Progenitor cell of endocrine pancreas (in vitro differentiated cells): ENCODE measurements around the gene COL15A1. TPM values are rescaled to one million over a fixed set of nuclear protein-coding genes. Genes with fewer than 3 reads are reported as not detected.

ENCODE experiments used
- DNase-seq: peaks from one replicate; pipeline ENCODE4 v3.0.0; 2021; ENCODE audit warnings: low spot score; ENCODE audit not compliant: unreplicated experiment
- H3K27ac Mint-ChIP-seq: 2 replicates; pipeline ENCODE4 v1.8.0; 2021; ENCODE audit warnings: mild to moderate bottlenecking, moderate library complexity, mixed read lengths
- H3K27me3 Mint-ChIP-seq: 2 replicates; pipeline ENCODE4 v1.8.0; 2021; ENCODE audit warnings: mixed read lengths
- H3K36me3 Mint-ChIP-seq: 2 replicates; pipeline ENCODE4 v1.8.0; 2022; ENCODE audit warnings: mixed read lengths; ENCODE audit not compliant: insufficient read depth
- H3K4me1 Mint-ChIP-seq: 2 replicates; pipeline ENCODE4 v1.8.0; 2021; ENCODE audit warnings: low read depth, mixed read lengths
- H3K4me3 Mint-ChIP-seq: 2 replicates; pipeline ENCODE4 v1.8.0; 2021; ENCODE audit warnings: low read depth, mild to moderate bottlenecking, moderate library complexity, mixed read lengths
- H3K9me3 Mint-ChIP-seq: 2 replicates; pipeline ENCODE4 v1.8.0; 2021; ENCODE audit warnings: low read depth, mixed read lengths
- total RNA-seq: library from RNA; stranded (reverse); gene quantifications from 2 replicates; pipeline ENCODE4 v1.2.1, GENCODE V29; 2021
- TF ChIP-seq, protein P1 (sequence below): fragments of 200-600 bp; sonication (generic); IDR thresholded peaks from one replicate; pipeline ENCODE4 v1.5.0; 2021; ENCODE audit warnings: antibody characterized with exemption, mild to moderate bottlenecking; ENCODE audit not compliant: unreplicated experiment

COL15A1 gene
- total RNA-seq, 1 donor from 2014 or later = not detected

DNA sequence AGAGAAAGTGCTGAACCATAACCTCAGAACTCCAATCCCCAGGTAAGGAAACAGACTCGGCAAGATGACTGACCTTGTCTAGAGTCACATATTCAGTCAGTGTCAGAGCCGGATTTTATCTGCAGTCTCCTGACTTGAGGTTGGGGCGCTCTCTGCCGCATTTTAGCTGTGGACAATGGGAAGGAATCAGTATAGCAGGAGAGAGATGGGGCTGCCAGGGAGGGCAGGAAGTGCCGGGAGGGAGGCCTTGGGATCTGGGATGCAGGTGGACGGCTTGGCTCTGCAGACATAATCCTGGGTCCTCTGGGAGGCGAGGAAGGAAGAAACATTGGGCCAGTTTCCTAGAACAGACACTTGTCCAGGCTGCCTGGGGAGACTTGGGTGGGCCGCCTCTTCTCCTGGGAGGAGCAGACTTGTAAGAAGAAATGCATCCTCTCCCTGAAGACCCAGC, 39.7 kb upstream of the COL15A1 start:
- Mint-ChIP-seq H3K36me3 (no peaks in the 10 kb centered on the region), H3K27ac (no peak overlapping the region), H3K9me3 (no peaks in the 10 kb centered on the region), H3K27me3 (no peaks in the 10 kb centered on the region), H3K4me3 (no peak overlapping the region), H3K4me1 (no peaks in the 10 kb centered on the region)
- TF ChIP-seq, protein P1, sequence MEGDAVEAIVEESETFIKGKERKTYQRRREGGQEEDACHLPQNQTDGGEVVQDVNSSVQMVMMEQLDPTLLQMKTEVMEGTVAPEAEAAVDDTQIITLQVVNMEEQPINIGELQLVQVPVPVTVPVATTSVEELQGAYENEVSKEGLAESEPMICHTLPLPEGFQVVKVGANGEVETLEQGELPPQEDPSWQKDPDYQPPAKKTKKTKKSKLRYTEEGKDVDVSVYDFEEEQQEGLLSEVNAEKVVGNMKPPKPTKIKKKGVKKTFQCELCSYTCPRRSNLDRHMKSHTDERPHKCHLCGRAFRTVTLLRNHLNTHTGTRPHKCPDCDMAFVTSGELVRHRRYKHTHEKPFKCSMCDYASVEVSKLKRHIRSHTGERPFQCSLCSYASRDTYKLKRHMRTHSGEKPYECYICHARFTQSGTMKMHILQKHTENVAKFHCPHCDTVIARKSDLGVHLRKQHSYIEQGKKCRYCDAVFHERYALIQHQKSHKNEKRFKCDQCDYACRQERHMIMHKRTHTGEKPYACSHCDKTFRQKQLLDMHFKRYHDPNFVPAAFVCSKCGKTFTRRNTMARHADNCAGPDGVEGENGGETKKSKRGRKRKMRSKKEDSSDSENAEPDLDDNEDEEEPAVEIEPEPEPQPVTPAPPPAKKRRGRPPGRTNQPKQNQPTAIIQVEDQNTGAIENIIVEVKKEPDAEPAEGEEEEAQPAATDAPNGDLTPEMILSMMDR = no peak
- no peak for DNase-seq

DNA sequence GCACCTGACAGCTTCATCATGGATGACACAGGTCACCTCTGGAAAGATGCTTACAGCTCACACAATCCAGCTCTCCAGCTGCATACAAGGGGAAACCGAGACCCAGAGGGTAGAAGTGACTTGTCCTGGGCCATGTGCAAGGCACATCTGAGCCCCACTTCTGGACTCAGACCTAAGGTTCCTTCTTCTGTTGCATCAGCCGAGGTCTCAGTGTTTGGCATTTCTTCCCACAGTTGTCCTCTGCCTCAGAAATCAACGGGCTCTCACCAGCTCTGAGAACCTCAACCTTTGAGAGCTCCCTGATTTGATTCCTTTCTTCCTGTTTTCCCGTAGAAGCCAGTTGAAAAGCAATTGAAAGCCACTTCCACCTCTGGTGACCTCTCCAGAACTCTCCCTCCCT, 38.7 kb upstream of the COL15A1 start:
- Mint-ChIP-seq H3K27me3 (no peaks in the 10 kb centered on the region), H3K36me3 (no peaks in the 10 kb centered on the region), H3K27ac (no peak overlapping the region), H3K4me1 (no peaks in the 10 kb centered on the region), H3K9me3 (no peaks in the 10 kb centered on the region), H3K4me3 (no peak overlapping the region)
- no peak for DNase-seq
- TF ChIP-seq, protein P1 = no peak

DNA sequence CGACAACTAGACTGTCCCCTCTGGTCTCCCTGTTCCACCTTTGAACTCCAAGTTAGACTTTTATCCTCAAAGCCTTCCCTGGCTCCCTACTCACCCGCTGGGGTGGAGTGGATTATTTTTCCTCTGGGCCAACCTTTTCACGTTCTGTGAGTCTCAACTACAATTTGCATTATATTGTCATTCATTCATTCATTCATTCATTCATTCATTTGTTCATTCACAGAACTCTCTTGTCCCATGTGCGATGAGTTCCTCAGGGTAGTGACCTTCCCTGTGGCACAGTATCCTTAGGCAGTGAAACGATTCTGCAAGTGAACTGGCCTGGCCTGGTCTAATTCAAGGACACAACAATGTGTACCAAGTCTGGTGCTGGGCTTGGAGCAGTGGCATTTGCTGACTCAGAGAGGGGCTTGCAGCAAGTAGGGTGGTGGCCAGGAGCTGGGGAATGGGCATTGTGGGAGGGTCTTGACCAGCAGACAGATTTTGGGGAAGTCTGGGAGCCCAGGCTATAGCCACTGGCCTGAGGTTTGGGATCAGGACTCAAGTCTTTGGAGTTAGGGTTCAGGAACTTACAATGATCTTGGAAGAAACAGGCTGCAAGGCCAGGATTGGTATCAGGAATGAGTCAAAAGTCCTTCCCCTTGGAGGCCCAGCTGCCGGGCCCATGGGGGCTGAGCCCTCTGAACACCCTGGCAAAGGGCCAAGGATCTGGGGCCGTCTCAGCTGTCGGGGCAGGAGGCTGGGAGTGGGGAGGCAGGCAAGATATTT, 37.2 kb upstream of the COL15A1 start:
- H3K4me3 Mint-ChIP-seq = no peak overlapping the region
- no peaks in the 10 kb centered on the region for H3K27me3 Mint-ChIP-seq
- no peaks in the 10 kb centered on the region for H3K4me1 Mint-ChIP-seq
- H3K36me3 Mint-ChIP-seq = no peaks in the 10 kb centered on the region
- no peak overlapping the region for H3K27ac Mint-ChIP-seq
- TF ChIP-seq, protein P1 = no peak
- no peaks in the 10 kb centered on the region for H3K9me3 Mint-ChIP-seq
- no peak for DNase-seq

DNA sequence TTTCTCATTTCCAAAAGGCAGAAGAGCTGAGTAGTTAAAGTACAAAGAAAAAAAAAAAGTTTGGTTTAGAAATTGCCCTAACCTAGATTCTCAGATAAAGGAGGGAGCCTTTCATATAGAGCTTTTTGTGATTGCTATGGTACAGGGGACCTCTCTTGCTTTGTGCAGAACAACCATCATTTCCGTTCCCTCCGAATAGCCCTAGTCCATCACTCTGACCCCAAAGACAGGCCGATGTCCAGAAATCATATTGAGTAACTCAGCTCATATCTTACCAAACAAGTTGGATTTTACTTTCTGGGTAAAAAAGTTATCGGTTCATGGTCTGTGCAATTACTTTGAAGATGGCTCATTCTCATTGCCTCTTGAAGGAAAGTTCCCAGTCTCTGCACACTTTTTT, 36.7 kb upstream of the COL15A1 start:
- Mint-ChIP-seq H3K4me3 (no peak overlapping the region), H3K4me1 (no peaks in the 10 kb centered on the region), H3K27ac (no peak overlapping the region), H3K36me3 (no peaks in the 10 kb centered on the region), H3K9me3 (no peaks in the 10 kb centered on the region), H3K27me3 (no peaks in the 10 kb centered on the region)
- TF ChIP-seq, protein P1 = no peak
- DNase-seq = no peak

DNA sequence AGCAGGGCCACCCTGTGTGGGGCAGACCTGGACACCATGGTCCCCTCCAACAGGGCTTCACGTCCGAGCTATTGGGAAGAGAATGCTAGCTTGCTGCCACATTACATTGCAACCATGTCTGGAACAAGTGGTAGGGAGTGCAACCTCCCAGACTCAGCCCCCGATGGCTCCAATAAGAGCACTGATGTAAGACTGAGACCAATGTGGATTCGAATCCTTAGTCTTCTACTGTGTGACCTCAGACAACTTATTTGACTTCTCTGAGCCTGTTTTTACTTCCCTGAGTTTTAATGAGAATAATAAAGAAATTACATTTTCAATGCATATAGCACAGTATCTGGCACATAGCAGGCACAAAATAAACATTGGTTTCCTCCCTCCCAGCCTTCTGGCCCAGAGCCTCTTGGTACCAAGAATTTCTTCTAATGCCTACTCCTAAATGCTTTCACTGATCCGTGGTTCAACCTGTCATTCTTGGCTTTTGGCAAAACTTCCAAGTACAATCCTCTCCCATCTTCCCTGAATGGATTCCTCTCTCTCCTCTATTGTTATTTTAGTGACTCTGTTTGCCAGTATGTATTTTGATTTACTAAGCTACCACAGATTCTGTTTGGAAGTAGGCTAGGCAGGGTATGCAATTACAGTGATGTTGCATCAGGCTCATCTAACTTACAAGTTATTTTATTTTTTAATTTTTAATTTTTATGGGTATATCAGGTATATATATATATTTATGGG, 34.6 kb upstream of the COL15A1 start:
- Mint-ChIP-seq H3K4me1 (no peaks in the 10 kb centered on the region), H3K27me3 (peaks cover 3% of the 10 kb centered on the region), H3K4me3 (no peak overlapping the region), H3K27ac (no peak overlapping the region), H3K36me3 (no peaks in the 10 kb centered on the region), H3K9me3 (no peaks in the 10 kb centered on the region)
- DNase-seq = no peak
- TF ChIP-seq, protein P1 = no peak
